Measurements from ENCODE around the gene NUP205. TPM values are rescaled to one million over a fixed set of nuclear protein-coding genes. Genes with fewer than 3 reads are reported as not detected.

NUP205 gene
- total RNA-seq, 1 experiment from 2014 or later, result 171 TPM

DNA sequence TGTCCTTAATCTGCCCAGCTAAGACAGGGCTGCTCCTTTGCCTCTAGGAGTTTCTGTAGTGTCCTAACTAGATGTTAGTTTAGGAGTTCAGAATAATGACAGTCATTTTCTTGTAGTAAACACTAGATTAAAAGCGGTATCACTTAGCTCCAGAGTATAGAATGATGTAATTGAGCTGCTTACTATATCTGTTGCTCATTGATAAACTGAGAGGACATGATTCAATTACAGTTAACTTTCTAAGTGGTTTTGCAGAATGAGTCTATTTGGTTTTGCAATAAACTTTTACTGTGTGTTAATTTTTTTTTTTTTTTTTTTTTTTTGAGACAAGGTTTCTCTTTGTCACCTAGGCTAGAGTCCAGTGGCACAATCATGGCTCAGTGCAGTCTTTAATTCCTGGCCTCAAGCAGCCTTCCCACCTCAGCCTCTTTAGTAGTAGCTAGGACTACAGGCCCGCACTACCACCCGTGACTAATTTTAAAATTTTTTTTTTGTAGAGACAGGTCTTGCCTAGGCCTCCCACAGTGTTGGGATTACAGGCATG, 106.4 kb downstream of the NUP205 start (continued):
- TF ChIP-seq NR1H2 (CRISPR knock-in tag; IDR thresholded peaks at IDR 0.05), result no peak
- TF ChIP-seq USF1 (CRISPR knock-in tag; IDR thresholded peaks at IDR 0.05), result no peak
- TF ChIP-seq MAX (CRISPR knock-in tag; IDR thresholded peaks at IDR 0.05), result no peak
- no peak for TF ChIP-seq ZNF423 (CRISPR knock-in tag; IDR thresholded peaks at IDR 0.05)
- no peak for TF ChIP-seq TP53 (CRISPR knock-in tag; IDR thresholded peaks at IDR 0.05)
- no peak for TF ChIP-seq SOX15 (CRISPR knock-in tag; IDR thresholded peaks at IDR 0.05)
- no peak for TF ChIP-seq KAT7 (CRISPR knock-in tag; IDR thresholded peaks at IDR 0.05; ENCODE audit: borderline replicate concordance)

DNA sequence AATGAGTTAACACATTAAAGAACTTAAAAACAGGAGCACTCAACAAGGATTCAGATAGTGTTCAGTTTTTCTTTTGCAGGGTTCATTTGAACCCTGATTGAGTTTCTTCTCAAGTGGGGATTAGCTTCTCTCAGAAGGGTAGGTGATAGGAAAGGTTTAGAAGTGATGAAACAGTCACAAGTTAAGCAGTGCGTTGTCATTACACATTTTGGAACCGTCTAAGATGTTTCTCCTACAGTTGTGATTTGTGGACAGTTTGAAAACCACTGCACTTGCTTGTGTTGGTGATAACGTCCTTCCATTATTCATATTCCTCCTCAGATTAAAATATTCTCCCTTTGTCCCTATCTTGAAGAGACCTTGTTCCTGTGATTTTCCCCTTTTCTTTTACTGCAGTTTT, 107.3 kb downstream of the NUP205 start:
- peaks cover 14% of the 10 kb centered on the region for H3K4me1 Mint-ChIP-seq

More for the DNA sequence above, 107.3 kb downstream of the NUP205 start:
- Mint-ChIP-seq H3K4me3 (no peak overlapping the region), H3K9me3 (peaks cover 16% of the 10 kb centered on the region), H3K27ac (no peak overlapping the region), H3K27me3 (ENCODE audit: low read depth) (no peaks in the 10 kb centered on the region), H3K36me3 (peaks cover 23% of the 10 kb centered on the region)
- TF ChIP-seq RORB (CRISPR knock-in tag; IDR thresholded peaks at IDR 0.05) (no peak), NFYB (CRISPR knock-in tag; conservative IDR thresholded peaks at IDR 0.05; ENCODE audit: low read depth) (no peak), CBFB (CRISPR knock-in tag; IDR thresholded peaks at IDR 0.05; ENCODE audit: low read depth) (no peak), RELA (CRISPR knock-in tag; IDR thresholded peaks at IDR 0.05; ENCODE audit: borderline replicate concordance) (no peak), MAX (CRISPR knock-in tag; IDR thresholded peaks at IDR 0.05) (no peak), HMGA2 (CRISPR knock-in tag; IDR thresholded peaks at IDR 0.05) (no peak), ATF1 (CRISPR knock-in tag; IDR thresholded peaks at IDR 0.05) (no peak), PRRX2 (CRISPR knock-in tag; IDR thresholded peaks at IDR 0.05) (no peak), ELF4 (CRISPR knock-in tag; IDR thresholded peaks at IDR 0.05; ENCODE audit: low read depth) (no peak), NR3C1 (CRISPR knock-in tag; conservative IDR thresholded peaks at IDR 0.05; ENCODE audit: low read depth) (no peak), NR2C2 (CRISPR knock-in tag; IDR thresholded peaks at IDR 0.05) (no peak), FOXP4 (CRISPR knock-in tag; IDR thresholded peaks at IDR 0.05) (no peak), EMX1 (CRISPR knock-in tag; IDR thresholded peaks at IDR 0.05) (no peak), NFE2L1 (CRISPR knock-in tag; IDR thresholded peaks at IDR 0.05) (no peak), ZBTB21 (CRISPR knock-in tag; IDR thresholded peaks at IDR 0.05; ENCODE audit: borderline replicate concordance) (no peak)
- TF ChIP-seq, protein P1, sequence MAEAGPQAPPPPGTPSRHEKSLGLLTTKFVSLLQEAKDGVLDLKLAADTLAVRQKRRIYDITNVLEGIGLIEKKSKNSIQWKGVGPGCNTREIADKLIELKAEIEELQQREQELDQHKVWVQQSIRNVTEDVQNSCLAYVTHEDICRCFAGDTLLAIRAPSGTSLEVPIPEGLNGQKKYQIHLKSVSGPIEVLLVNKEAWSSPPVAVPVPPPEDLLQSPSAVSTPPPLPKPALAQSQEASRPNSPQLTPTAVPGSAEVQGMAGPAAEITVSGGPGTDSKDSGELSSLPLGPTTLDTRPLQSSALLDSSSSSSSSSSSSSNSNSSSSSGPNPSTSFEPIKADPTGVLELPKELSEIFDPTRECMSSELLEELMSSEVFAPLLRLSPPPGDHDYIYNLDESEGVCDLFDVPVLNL (CRISPR knock-in tag; IDR thresholded peaks at IDR 0.05; ENCODE audit: borderline replicate concordance, low read depth), result no peak
- TF ChIP-seq, protein P2, sequence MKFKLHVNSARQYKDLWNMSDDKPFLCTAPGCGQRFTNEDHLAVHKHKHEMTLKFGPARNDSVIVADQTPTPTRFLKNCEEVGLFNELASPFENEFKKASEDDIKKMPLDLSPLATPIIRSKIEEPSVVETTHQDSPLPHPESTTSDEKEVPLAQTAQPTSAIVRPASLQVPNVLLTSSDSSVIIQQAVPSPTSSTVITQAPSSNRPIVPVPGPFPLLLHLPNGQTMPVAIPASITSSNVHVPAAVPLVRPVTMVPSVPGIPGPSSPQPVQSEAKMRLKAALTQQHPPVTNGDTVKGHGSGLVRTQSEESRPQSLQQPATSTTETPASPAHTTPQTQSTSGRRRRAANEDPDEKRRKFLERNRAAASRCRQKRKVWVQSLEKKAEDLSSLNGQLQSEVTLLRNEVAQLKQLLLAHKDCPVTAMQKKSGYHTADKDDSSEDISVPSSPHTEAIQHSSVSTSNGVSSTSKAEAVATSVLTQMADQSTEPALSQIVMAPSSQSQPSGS (CRISPR knock-in tag; IDR thresholded peaks at IDR 0.05; ENCODE audit: borderline replicate concordance, low read depth), result no peak
- TF ChIP-seq, protein P3, sequence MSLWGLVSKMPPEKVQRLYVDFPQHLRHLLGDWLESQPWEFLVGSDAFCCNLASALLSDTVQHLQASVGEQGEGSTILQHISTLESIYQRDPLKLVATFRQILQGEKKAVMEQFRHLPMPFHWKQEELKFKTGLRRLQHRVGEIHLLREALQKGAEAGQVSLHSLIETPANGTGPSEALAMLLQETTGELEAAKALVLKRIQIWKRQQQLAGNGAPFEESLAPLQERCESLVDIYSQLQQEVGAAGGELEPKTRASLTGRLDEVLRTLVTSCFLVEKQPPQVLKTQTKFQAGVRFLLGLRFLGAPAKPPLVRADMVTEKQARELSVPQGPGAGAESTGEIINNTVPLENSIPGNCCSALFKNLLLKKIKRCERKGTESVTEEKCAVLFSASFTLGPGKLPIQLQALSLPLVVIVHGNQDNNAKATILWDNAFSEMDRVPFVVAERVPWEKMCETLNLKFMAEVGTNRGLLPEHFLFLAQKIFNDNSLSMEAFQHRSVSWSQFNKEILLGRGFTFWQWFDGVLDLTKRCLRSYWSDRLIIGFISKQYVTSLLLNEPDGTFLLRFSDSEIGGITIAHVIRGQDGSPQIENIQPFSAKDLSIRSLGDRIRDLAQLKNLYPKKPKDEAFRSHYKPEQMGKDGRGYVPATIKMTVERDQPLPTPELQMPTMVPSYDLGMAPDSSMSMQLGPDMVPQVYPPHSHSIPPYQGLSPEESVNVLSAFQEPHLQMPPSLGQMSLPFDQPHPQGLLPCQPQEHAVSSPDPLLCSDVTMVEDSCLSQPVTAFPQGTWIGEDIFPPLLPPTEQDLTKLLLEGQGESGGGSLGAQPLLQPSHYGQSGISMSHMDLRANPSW (CRISPR knock-in tag; conservative IDR thresholded peaks at IDR 0.05; ENCODE audit: low read depth), result no peak
- TF ChIP-seq, protein P4, sequence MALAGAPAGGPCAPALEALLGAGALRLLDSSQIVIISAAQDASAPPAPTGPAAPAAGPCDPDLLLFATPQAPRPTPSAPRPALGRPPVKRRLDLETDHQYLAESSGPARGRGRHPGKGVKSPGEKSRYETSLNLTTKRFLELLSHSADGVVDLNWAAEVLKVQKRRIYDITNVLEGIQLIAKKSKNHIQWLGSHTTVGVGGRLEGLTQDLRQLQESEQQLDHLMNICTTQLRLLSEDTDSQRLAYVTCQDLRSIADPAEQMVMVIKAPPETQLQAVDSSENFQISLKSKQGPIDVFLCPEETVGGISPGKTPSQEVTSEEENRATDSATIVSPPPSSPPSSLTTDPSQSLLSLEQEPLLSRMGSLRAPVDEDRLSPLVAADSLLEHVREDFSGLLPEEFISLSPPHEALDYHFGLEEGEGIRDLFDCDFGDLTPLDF (CRISPR knock-in tag; IDR thresholded peaks at IDR 0.05), result no peak
- ChIA-PET POLR2A (no interaction called here), CTCF (interaction anchor here (1.0 to 1.5 kb wide), 2 partner anchors 8 to 46 kb away, joined by 8 to 9 read pairs; no protein-coding TSS in a partner anchor)
- DNase-seq (ENCODE audit: low spot score), result no peak
- no peak for ATAC-seq

Data from WTC11 (cell line).